ENCODE results near the gene FAM9B.
A peak's percentile ranks its signal among the peaks of the same experiment; 100 is the strongest.
"Not testable (repeated sequence)": the region's sequence is repeated elsewhere in the genome, so short reads cannot be mapped to it uniquely, and the experiment has no call there.

The FAM9B gene

DNA sequence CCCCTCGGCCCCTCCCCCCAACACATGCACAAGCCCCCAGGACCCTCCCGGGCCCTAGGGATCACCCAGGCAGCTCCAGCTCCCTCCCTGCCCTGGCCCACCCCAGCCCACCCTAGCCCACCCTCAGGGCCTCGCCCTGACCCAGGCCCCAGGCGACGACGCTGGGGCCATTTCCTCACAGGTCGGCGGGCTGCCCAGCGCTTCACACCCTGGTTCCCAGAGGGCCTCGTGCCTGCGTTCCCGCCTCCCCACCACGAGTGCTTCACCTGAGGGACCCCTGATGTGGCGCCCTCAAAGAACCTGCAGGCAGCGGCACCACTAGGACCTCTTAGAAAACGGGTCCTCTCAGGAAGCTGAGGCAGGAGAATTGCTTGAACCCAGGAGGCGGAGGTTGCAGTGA lies 341 bp downstream of the FAM9B start:
- in situ Hi-C loops (cut with HindIII; ENCODE audit: low pct_unique_long_range_greater_than_20kb, low sequenced_read_pairs), result no loop called here
- DNase-seq (ENCODE audit: low read depth in 1 of 2, low spot score in 1 of 2), result no peak
- TF ChIP-seq JUND (IDR thresholded peaks at IDR 0.05; ENCODE audit: low read depth), result no peak

DNA sequence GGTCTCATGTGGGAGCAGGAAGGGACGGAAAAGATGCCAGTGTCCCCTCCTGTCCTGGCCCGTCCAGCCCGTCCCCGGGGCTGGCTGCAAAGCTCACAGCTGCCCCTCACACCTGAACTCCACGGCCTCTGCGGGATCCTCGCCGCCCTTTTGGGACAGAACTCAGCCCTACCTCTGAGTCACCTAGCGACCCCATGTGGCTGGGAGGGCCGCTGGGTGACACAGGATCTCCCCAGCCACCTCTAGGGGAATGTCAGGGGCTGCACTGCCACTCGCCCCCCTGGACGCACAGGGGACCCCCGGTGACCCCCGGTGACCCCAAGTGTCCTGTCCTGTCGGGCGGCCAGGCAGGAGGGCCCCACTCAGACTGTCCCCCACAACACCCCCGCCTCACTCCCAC lies 748 bp downstream of the FAM9B start:
- DNase-seq (ENCODE audit: low read depth in 1 of 2, low spot score in 1 of 2), result no peak
- TF ChIP-seq JUND (IDR thresholded peaks at IDR 0.05; ENCODE audit: low read depth), result no peak
- in situ Hi-C loops (cut with HindIII; ENCODE audit: low pct_unique_long_range_greater_than_20kb, low sequenced_read_pairs), result no loop called here

DNA sequence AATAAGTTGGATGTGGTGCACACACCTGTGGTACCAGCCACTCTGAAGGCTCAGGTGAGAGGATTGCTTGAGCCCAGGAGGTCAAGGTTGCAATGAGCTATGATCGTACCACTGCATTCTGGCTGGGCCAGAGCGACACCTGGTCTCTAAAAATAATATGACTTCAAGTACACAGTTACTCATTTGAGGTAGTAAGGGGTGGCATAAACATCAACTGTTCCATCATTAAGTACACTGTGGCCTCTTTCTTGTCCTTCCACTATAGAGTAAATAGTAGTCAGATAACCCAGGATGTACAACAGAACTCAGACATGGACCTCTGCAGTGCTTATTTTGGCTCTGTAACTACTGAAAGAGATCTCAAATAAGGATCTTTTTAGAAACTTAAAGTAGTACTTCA lies 10.6 kb downstream of the FAM9B start:
- no peak for TF ChIP-seq JUND (IDR thresholded peaks at IDR 0.05; ENCODE audit: low read depth)
- DNase-seq (ENCODE audit: low read depth in 1 of 2, low spot score in 1 of 2), result peak in 1 of 2 experiments; percentile 2
- in situ Hi-C loops (cut with HindIII; ENCODE audit: low pct_unique_long_range_greater_than_20kb, low sequenced_read_pairs), result no loop called here

DNA sequence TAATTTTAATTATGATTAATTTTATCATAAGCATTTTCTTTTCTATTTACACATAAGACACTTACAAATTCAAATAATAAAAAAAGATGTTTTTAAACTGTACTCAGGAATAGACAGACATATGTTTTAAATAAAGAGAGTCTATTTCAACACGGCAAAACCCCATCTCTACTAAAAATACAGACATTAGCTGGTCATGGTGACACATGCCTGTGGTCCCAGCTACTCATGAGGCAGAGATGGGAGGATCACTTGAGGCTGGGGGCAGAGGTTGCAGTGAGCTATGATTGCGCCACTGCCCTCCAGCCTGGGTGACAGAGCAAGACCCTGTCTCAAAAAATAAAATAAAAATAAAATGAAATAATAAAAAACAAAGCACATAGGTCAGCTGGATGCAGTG lies 14.8 kb downstream of the FAM9B start:
- no peak for DNase-seq (ENCODE audit: low read depth in 1 of 2, low spot score in 1 of 2)
- in situ Hi-C loops (cut with HindIII; ENCODE audit: low pct_unique_long_range_greater_than_20kb, low sequenced_read_pairs), result no loop called here
- TF ChIP-seq JUND (IDR thresholded peaks at IDR 0.05; ENCODE audit: low read depth), result no peak

DNA sequence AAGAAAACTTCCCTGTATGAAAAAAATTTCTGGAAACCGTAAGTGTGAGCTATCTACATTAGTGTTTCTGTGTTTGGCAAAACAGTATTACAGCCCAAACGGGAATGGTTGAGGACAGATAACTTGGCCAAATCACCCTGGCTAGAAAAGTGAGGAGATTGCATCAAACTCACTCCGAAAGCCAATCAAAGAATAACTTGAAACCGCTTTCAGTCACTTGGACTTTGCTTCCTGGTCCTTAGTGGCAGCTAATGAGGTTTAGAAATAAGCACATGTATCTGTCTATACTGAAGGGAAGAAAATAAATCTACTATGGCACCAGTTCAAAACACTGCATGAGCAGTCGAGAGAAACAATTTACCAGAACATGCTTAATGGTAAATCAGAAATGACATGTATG lies 15.6 kb downstream of the FAM9B start:
- in situ Hi-C loops (cut with HindIII; ENCODE audit: low pct_unique_long_range_greater_than_20kb, low sequenced_read_pairs), result not testable (repeated sequence)

DNA sequence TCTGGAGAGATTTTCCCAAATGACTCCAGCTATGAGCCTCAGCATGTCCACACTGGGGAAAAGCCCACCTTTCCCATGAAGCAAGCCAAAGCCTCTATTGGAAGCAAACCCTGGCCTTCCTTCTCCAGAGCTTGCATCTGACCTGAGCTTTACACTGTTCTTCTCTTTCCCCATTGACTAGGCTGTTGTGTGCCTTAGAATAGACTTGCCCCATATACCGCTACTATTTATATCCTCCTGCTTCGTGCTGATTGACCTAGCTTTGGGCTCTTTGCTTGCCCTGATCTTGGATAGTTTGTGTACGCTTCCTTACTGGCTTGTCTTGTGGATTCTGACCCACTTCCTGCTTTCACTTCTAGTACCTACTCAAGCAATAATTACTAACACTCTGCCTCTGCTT lies 30.9 kb downstream of the FAM9B start:
- in situ Hi-C loops (cut with HindIII; ENCODE audit: low pct_unique_long_range_greater_than_20kb, low sequenced_read_pairs), result no loop called here
- no peak for TF ChIP-seq JUND (IDR thresholded peaks at IDR 0.05; ENCODE audit: low read depth)
- DNase-seq (ENCODE audit: low read depth in 1 of 2, low spot score in 1 of 2), result no peak

More for the DNA sequence above, 15.6 kb downstream of the FAM9B start:
- not testable (repeated sequence) for DNase-seq (ENCODE audit: low read depth in 1 of 2, low spot score in 1 of 2)

DNA sequence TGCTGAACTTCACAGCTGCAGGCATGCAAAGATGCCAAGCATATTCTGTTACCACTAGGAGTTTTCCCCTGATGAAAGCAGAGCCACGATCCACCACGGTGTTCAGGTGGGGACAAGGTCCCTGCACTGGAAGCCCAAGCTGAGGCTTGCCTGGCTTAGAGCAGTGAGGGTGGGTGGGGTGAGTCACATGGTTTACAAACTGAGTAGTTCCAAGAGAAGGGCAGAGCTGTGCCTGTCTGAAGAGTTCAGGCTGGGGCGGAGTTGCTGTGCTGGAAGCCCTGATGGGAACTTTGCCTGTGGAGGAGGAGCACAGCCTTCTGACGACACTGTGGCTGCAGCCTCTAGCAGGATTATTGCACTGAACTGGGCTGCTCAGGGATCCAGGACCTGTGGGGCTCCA lies 45.5 kb downstream of the FAM9B start:
- DNase-seq (ENCODE audit: low read depth in 1 of 2, low spot score in 1 of 2), result peak; percentile 2 to 4
- TF ChIP-seq JUND (IDR thresholded peaks at IDR 0.05; ENCODE audit: low read depth), result no peak
- in situ Hi-C loops (cut with HindIII; ENCODE audit: low pct_unique_long_range_greater_than_20kb, low sequenced_read_pairs), result no loop called here

DNA sequence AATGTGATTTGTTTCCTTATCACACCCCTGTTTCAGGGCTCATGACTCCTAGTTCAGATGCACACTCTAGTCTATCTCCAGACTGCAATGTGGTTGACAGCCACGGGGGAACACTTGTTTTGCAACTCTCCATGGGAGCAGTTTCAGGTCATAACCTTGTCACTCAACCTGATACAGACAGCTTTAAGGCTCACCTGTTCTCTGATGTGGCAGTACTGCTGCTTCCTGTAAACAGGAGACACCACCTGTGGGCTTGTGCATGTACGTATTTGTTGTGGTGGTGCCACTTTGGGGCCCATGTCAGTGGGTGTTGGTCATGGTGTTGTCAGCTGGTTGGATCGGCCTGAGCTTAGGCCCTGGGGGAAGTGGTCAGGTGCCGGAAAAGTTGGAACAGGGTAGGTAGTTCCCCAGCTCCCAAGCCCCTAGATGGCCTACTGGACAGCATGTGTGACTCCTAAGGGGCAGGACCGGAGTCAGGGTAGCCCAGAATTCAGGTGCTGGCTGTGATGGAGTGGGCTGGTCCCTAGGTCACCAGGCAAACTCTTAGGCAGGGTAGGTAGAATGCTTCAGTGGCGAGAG lies 46.2 kb downstream of the FAM9B start:
- DNase-seq (ENCODE audit: low read depth in 1 of 2, low spot score in 1 of 2), result no peak
- in situ Hi-C loops (cut with HindIII; ENCODE audit: low pct_unique_long_range_greater_than_20kb, low sequenced_read_pairs), result no loop called here
- no peak for TF ChIP-seq JUND (IDR thresholded peaks at IDR 0.05; ENCODE audit: low read depth)

DNA sequence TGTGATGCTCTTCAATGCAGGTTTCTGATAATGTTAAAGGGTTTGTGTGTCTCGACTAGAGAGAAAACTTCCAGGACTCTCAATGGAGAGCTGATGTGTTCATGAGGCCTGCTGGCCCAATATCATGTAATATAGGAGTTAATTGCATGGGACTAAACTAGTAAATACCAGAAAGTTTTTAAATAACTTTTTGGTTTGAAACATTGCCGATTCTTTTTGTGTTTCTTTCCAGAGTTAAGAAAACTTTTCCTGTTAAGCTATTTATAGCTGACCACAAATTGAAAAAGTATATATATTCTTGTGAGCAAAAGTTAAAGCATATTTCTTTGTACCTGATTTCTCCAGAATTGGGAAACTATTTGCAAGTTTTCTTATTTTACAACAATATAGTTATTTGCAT lies 49.7 kb downstream of the FAM9B start:
- DNase-seq (ENCODE audit: low read depth in 1 of 2, low spot score in 1 of 2), result no peak
- in situ Hi-C loops (cut with HindIII; ENCODE audit: low pct_unique_long_range_greater_than_20kb, low sequenced_read_pairs), result no loop called here
- TF ChIP-seq JUND (IDR thresholded peaks at IDR 0.05; ENCODE audit: low read depth), result no peak

DNA sequence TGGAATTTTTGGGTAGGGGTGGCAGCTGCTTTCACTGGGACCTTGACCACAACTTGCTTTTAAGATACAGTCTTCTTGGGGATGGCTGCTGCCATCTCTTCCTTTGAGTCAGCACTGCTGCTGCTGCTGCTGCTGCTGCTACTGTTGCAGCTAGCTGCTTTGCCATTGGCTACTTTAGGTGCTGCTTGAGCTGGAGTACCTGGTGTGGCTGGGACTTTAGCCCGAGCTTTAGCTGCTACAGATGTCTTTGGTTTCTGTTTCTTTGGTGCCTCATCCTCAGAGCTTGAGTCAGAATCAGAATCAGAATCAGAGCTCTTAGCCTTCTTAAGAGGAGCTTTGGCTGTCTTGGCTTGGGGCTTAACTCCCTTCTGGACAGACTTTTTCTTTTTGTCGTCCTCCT lies 52.2 kb downstream of the FAM9B start:
- TF ChIP-seq JUND (IDR thresholded peaks at IDR 0.05; ENCODE audit: low read depth), result no peak
- in situ Hi-C loops (cut with HindIII; ENCODE audit: low pct_unique_long_range_greater_than_20kb, low sequenced_read_pairs), result no loop called here
- DNase-seq (ENCODE audit: low read depth in 1 of 2, low spot score in 1 of 2), result no peak

DNA sequence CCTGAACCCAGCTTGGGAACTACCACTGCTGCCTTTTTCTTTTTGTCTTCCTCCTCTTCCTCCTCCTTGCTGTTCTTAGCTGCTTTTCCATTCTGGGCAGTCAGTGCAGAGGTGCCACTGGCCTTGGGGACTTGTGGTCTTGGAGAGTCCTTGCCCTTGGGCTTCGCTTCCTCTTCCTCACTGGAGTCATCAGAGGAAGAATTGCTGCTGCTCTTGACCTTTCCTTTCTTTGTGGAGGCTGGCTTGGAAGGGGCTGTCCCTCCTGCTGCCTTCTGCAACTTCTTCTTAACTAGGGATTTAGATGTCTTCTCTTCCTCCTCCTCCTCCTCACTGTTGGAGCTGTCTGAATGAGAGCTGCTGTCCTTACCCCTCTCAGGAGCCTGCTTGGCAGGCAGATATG lies 53.2 kb downstream of the FAM9B start:
- TF ChIP-seq JUND (IDR thresholded peaks at IDR 0.05; ENCODE audit: low read depth), result no peak
- in situ Hi-C loops (cut with HindIII; ENCODE audit: low pct_unique_long_range_greater_than_20kb, low sequenced_read_pairs), result no loop called here
- DNase-seq (ENCODE audit: low read depth in 1 of 2, low spot score in 1 of 2), result no peak

All from T47D (cell line).